Measurements from ENCODE around the gene GRIP1.

GRCh38 chr12:66531766-66532165 is 147.1 kb downstream of the GRIP1 start:
- TF ChIP-seq REST (IDR thresholded peaks at IDR 0.05; ENCODE audit: low read depth, low read length) (no peak), CTCF (IDR thresholded peaks at IDR 0.05 in 2 of 3, conservative IDR thresholded peaks at IDR 0.05 in 1 of 3; ENCODE audit: control insufficient read depth in 2 of 3, extremely low read depth in 1 of 3, insufficient read depth in 1 of 3, low read depth in 3 of 3, low read length in 3 of 3) (no peak)

Measured in GM12878 (cell line).